Measurements from ENCODE around the gene C16orf89.

DNA sequence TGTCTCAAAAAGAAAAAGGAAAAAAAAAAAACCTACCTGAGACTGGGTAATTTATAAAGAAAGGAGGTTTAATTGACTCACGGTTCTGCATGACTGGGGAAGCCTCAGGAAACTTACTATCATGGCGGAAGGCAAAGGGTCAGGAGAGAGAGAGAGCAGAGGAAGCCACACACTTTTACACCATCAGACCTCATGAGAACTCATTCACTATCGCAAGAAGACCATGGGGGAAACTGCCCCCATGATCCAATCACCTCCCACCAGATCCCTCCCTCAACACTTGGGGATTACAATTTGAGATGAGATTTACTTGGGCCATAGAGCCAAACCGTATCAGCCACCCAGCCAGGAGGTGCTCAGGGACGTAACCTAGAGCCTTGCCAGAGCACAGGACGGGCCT lies 52.9 kb downstream of the C16orf89 start:
- no peak for TF ChIP-seq BACH2 (CRISPR knock-in tag; IDR thresholded peaks at IDR 0.05; ENCODE audit: borderline replicate concordance)
- no peak for TF ChIP-seq ISL1 (CRISPR knock-in tag; IDR thresholded peaks at IDR 0.05)
- no peak for TF ChIP-seq ZNF70 (CRISPR knock-in tag; IDR thresholded peaks at IDR 0.05)
- TF ChIP-seq PPARA (CRISPR knock-in tag; IDR thresholded peaks at IDR 0.05; ENCODE audit: borderline replicate concordance): no peak
- TF ChIP-seq, protein P1, sequence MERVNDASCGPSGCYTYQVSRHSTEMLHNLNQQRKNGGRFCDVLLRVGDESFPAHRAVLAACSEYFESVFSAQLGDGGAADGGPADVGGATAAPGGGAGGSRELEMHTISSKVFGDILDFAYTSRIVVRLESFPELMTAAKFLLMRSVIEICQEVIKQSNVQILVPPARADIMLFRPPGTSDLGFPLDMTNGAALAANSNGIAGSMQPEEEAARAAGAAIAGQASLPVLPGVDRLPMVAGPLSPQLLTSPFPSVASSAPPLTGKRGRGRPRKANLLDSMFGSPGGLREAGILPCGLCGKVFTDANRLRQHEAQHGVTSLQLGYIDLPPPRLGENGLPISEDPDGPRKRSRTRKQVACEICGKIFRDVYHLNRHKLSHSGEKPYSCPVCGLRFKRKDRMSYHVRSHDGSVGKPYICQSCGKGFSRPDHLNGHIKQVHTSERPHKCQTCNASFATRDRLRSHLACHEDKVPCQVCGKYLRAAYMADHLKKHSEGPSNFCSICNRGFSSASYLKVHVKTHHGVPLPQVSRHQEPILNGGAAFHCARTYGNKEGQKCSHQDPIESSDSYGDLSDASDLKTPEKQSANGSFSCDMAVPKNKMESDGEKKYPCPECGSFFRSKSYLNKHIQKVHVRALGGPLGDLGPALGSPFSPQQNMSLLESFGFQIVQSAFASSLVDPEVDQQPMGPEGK (CRISPR knock-in tag; IDR thresholded peaks at IDR 0.05; ENCODE audit: borderline replicate concordance): no peak
- TF ChIP-seq ZFP30 (CRISPR knock-in tag; IDR thresholded peaks at IDR 0.05): no peak
- no peak for TF ChIP-seq TOX (CRISPR knock-in tag; IDR thresholded peaks at IDR 0.05; ENCODE audit: borderline replicate concordance)
- TF ChIP-seq, protein P2, sequence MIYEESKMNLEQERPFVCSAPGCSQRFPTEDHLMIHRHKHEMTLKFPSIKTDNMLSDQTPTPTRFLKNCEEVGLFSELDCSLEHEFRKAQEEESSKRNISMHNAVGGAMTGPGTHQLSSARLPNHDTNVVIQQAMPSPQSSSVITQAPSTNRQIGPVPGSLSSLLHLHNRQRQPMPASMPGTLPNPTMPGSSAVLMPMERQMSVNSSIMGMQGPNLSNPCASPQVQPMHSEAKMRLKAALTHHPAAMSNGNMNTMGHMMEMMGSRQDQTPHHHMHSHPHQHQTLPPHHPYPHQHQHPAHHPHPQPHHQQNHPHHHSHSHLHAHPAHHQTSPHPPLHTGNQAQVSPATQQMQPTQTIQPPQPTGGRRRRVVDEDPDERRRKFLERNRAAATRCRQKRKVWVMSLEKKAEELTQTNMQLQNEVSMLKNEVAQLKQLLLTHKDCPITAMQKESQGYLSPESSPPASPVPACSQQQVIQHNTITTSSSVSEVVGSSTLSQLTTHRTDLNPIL (CRISPR knock-in tag; IDR thresholded peaks at IDR 0.05; ENCODE audit: low read depth): no peak
- TF ChIP-seq GLIS3 (CRISPR knock-in tag; IDR thresholded peaks at IDR 0.05): no peak
